Activated T-cell treated with anti-CD3 and anti-CD28 coated beads, Interleukin-2, amount 50 U/mL, for 72 hours (primary cell): Measurements from ENCODE around the gene DGAT2. TPM values are rescaled to one million over a fixed set of nuclear protein-coding genes. Genes with fewer than 3 reads are reported as not detected.

Source experiments
- ATAC-seq, 2 donors: fragments of 150-1000 bp; cut with Tn5 transposase; replicated peaks in 1 of 2; 2 replicates each; pipeline ENCODE4 v1.10.0; 2021; ENCODE audit warnings: moderate library complexity in 2 of 2, mild to moderate bottlenecking in 1 of 2
- DNase-seq, 2 donors: peaks; one replicate each; pipeline ENCODE4 v3.0.0; 2021 to 2022; ENCODE audit warnings: mixed read lengths in 1 of 2
- H3K27ac Mint-ChIP-seq: one replicate; pipeline ENCODE4 v1.8.0; 2022; ENCODE audit warnings: mild to moderate bottlenecking, moderate library complexity, mixed read lengths
- H3K27me3 Mint-ChIP-seq: one replicate; pipeline ENCODE4 v1.8.0; 2022; ENCODE audit warnings: low read depth, mixed read lengths
- H3K36me3 Mint-ChIP-seq, 2 donors: one replicate each; pipeline ENCODE4 v1.8.0; 2022; ENCODE audit warnings: mixed read lengths in 2 of 2, mild to moderate bottlenecking in 1 of 2; ENCODE audit not compliant: insufficient read depth in 2 of 2
- H3K4me1 Mint-ChIP-seq: one replicate; pipeline ENCODE4 v1.8.0; 2022; ENCODE audit warnings: low read depth, mixed read lengths
- H3K4me3 Mint-ChIP-seq, 2 donors: one replicate each; pipeline ENCODE4 v1.8.0; 2022; ENCODE audit warnings: mild to moderate bottlenecking in 2 of 2, mixed read lengths in 2 of 2, moderate library complexity in 2 of 2
- H3K9me3 Mint-ChIP-seq, 2 donors: one replicate each; pipeline ENCODE4 v1.8.0; 2022; ENCODE audit warnings: mixed read lengths in 2 of 2
- total RNA-seq, 2 donors: library from RNA; stranded (reverse); gene quantifications; one replicate each; pipeline ENCODE4 v1.2.3, GENCODE V29; 2022

DGAT2 gene
- total RNA-seq, 2 donors from 2014 or later = 2.8 to 3.4 TPM

DNA sequence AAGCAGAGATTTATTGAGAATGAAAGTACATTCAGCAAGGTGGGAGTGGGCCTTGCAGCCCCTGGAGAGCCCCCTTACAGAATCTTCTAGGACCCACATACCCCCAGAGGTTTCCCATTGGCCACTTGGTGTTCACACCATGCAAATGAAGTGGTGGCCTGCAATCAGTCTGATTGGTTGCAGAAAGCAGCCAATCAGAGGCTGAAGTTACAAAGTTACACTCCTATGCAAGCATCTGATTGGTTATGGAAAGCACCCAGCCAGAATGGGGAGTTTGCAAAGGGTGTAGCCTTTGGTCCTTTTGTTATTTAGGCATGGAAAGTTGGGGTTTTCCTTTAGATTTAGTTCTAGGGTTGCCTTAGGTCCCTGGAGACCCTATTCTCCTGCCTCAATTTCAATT, 81.3 kb downstream of the DGAT2 start:
- H3K4me1 Mint-ChIP-seq = no peaks in the 10 kb centered on the region
- DNase-seq (no peak), ATAC-seq (no peak)
- no peaks in the 10 kb centered on the region for H3K9me3 Mint-ChIP-seq
- H3K36me3 Mint-ChIP-seq = no peaks in the 10 kb centered on the region
- H3K27me3 Mint-ChIP-seq = no peaks in the 10 kb centered on the region
- H3K27ac Mint-ChIP-seq = no peak overlapping the region
- no peak overlapping the region for H3K4me3 Mint-ChIP-seq

GRCh38 chr11:75850787-75851186, 82.2 kb downstream of the DGAT2 start:
- Mint-ChIP-seq H3K9me3 (no peaks in the 10 kb centered on the region), H3K36me3 (peaks cover 0 to 2% of the 10 kb centered on the region in 2 donors), H3K4me1 (no peaks in the 10 kb centered on the region), H3K27me3 (no peaks in the 10 kb centered on the region), H3K27ac (no peak overlapping the region), H3K4me3 (no peak overlapping the region)
- DNase-seq = no peak
- no peak for ATAC-seq

Other genes starting within 250 kb of the DGAT2 start
- 10 to 100 TPM; 16.9 to 29.5 TPM for gene GDPD5, start 242.8 kb upstream of the DGAT2 start, total RNA-seq
- 10 to 100 TPM; 17.3 to 20.4 TPM for gene SERPINH1, start 206.5 kb upstream of the DGAT2 start, total RNA-seq
- under 1 TPM; 0.14 to 0.16 TPM for gene MAP6, start 99.7 kb upstream of the DGAT2 start, total RNA-seq
- not detected for gene MOGAT2, start 50.9 kb upstream of the DGAT2 start, total RNA-seq
- 10 to 100 TPM; 18.6 to 20.7 TPM for gene UVRAG, start 46.4 kb downstream of the DGAT2 start, total RNA-seq